ENCODE measurements around the gene KRT7. TPM values are rescaled to one million over a fixed set of nuclear protein-coding genes. Genes with fewer than 3 reads are reported as not detected.
A peak's percentile ranks its signal among the peaks of the same experiment; 100 is the strongest.

KRT7 gene
- total RNA-seq, 1 experiment from 2014 or later: 1.5 TPM

DNA sequence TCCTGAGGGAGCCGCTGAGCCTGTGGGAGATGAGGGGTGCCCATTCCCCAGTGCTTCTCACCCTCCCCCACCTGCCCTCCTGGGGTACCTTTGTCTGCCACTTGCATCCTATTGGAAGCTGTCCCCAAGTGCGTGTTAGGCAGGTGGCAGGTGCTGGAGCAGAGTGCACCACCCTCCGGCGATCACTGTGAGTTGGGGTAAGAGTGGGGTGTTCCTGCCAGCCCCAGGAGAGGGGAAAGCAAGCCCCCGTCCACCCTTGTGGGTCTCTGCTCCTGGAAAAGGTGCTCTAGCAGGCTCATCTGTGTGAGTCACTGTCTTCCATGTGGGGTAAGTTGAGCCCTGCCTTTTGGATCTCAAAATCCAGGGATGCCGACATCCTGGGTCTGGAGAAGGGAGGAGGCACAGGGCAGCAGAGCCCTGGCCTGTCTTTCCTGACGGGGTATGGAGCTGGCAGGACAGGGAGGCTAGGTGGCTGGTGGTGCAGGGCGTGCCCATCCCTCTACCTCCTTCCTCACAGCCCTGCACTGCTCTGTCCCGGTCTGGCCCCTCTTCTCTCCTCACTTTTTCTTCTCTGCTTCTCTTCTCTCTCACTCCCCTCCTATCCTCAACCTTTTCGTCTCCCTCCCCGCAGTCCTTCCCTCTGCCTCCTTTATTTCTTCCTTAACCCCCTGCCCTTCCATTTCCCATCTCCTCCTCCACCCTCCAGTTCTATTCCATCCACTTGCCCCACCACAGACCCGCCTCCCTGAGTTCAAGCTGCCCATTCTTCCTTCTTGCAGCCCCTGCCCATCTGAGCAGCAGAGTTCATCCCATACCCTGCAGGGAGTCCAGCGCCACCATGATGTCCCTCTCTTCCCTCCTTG lies 20.1 kb upstream of the KRT7 start:
- peaks cover 56% of the 10 kb centered on the region for H3K4me1 ChIP-seq
- H3K4me3 ChIP-seq: no peak overlapping the region
- no peaks in the 10 kb centered on the region for H3K27me3 ChIP-seq
- H3K27ac ChIP-seq: no peak overlapping the region
- no peaks in the 10 kb centered on the region for H3K9me3 ChIP-seq (replicated peaks)
- H3K36me3 ChIP-seq: no peaks in the 10 kb centered on the region
- DNase-seq: peak in 1 of 2 experiments; percentile 1

DNA sequence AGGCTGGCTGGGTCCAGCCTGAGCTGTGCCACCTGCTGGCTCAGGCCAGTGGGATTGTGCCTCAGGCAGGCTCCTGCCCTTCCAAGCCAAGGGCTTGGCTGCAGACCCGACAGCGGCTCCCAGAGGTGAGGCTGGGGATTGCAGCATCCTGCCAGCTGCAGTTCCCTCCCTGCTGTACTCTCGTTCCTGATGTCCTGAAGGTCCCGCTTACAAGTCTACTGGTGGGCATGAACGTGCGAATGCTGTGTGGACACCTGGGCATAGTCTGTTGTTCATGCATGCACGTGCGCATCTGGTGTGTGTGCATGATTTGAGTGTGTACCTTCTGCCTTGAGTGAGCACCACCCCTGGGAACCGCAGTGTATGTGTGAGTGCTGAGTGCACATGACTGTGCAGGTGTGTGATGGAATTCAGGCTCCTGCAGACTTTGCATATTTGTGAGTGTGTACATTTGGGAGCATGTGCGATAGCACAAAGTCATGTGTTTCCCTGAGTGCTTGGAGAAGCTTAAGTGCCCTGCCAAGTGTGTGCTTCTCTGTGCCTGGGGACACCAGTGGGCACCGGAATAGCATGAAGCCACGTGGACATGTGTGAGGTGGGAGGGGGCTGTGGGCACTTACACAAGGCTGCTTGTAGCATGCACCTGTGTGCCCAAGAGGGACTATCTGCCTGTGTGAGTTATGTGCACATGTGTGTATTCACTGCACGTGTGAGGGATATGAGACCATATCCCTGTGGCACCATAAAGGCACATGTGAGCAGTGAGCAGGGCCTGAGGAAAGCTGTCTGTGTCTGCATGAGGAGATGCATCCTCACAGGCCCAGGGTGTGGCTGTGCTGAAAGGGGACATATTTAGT lies 19.3 kb upstream of the KRT7 start:
- H3K4me1 ChIP-seq: peaks cover 49% of the 10 kb centered on the region
- H3K36me3 ChIP-seq: no peaks in the 10 kb centered on the region
- H3K27me3 ChIP-seq: no peaks in the 10 kb centered on the region
- H3K27ac ChIP-seq: no peak overlapping the region
- no peaks in the 10 kb centered on the region for H3K9me3 ChIP-seq (replicated peaks)
- DNase-seq: peak; percentile 74 to 82
- H3K4me3 ChIP-seq: no peak overlapping the region

DNA sequence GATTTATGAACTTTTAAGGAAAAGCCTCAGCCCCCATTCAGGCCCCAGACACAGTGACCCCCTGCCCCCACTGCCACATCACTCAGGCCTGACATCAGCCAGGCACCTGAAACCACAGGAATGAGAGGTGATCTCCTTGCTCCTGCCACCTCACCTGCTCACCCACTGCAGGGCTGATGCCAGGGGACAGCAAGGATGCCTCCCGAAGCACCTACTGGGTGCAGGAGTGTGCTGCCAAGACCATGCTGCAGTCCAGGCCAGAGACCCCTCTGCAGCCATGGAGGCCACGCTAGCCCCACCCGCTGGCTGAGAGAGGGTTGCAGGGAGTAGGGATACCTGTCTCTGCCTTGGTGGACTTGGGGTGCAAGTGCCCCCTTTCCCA lies 18.6 kb upstream of the KRT7 start:
- Histone ChIP-seq H3K4me1 (peaks cover 49% of the 10 kb centered on the region), H3K27me3 (no peaks in the 10 kb centered on the region), H3K4me3 (no peak overlapping the region), H3K27ac (no peak overlapping the region), H3K9me3 (replicated peaks) (no peaks in the 10 kb centered on the region), H3K36me3 (no peaks in the 10 kb centered on the region)
- peak in 1 of 2 experiments; percentile 1 for DNase-seq

DNA sequence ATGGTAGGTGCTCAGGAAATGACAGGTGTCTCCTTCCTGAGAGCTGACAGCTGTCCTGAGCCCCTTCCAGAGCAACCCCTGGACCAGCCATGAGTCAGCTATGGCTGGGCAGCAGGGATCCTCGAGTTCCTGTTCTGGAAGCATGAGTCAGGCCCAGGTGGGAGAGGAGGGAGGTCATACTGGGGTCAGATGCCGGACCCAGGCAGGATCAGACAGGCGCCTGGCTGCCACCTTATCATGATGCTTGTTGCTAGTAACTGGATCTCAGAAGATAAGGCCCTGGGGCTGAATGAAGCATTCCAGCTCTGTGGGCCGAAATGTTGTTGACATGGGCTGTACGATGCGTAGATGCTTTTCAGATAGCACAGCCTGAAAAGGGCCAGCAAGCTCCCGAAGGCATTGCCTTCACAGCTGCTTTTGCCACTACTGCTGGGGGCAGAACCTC lies 17.4 kb upstream of the KRT7 start:
- no peak overlapping the region for H3K4me3 ChIP-seq
- H3K9me3 ChIP-seq (replicated peaks): no peaks in the 10 kb centered on the region
- H3K36me3 ChIP-seq: no peaks in the 10 kb centered on the region
- peak overlapping the region; percentile 41; the same call in 1 of the 2 replicates for H3K27ac ChIP-seq
- DNase-seq: peak; percentile 73 to 84
- no peaks in the 10 kb centered on the region for H3K27me3 ChIP-seq
- peaks cover 45% of the 10 kb centered on the region for H3K4me1 ChIP-seq

DNA sequence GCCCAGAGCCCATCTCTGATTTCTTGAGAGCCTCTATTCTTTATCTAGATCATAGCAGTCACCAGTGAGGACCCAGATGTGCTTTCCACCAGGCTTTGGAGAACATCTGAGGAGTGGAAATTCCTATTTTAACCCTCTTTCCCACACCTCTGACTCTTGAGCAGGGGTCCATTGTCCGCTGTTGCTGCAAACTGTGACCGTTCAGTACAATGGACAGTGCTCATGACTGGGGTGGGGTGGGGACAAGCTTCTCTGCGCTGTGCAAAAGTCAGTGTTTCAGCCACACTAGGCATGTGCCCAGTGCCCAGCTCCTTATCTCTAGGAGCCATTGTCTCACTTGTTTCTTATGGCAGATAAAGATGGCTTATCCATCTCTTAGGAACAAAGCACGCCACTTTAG lies 16.9 kb upstream of the KRT7 start:
- peaks cover 41% of the 10 kb centered on the region for H3K4me1 ChIP-seq
- H3K4me3 ChIP-seq: no peak overlapping the region
- no peaks in the 10 kb centered on the region for H3K27me3 ChIP-seq
- peak; percentile 37 to 50 for DNase-seq
- H3K9me3 ChIP-seq (replicated peaks): no peaks in the 10 kb centered on the region
- H3K27ac ChIP-seq: peak overlapping the region; percentile 28; the same call in 1 of the 2 replicates
- H3K36me3 ChIP-seq: no peaks in the 10 kb centered on the region

DNA sequence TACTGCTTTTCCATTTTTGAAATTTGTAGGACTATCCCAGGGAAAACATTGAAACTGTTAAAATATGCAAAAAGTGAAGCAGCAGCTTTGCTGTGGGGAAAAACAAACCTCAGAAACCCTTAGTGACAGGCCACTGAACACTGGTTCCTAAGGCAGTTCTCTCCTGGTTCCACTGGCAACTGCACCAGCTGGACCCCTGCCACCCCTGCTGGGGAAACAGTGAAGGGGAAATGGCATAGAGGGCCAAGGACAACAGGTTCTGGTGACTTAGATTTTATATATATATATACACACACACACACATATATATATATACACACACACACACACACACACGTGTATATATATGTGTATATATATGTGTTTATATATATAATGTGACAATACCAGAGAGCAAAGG lies 16.2 kb upstream of the KRT7 start:
- H3K27ac ChIP-seq: no peak overlapping the region
- no peaks in the 10 kb centered on the region for H3K27me3 ChIP-seq
- H3K4me3 ChIP-seq: no peak overlapping the region
- peaks cover 45% of the 10 kb centered on the region for H3K4me1 ChIP-seq
- peak in 1 of 2 experiments; percentile 1 for DNase-seq
- H3K36me3 ChIP-seq: no peaks in the 10 kb centered on the region
- no peaks in the 10 kb centered on the region for H3K9me3 ChIP-seq (replicated peaks)

DNA sequence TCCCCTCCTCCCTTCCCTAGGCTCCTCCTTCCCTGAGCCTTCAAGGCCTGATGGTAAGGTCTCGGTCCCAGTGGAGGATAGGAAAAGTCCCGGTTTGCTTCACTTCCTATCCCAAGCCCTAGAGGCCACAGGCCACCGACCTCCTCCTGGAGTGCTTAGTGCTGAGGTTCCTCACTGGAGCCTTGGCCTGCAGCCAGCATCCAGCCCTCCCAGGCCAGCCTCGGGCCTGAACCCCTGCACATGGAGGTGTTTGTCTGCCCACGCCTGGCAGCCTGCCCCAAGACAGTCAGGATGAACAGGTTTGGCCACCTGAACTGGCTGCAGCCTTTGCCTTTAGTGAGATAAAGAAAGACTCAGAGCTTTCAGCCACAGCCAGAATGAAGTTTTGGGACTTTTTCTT lies 15.8 kb upstream of the KRT7 start:
- DNase-seq: peak; percentile 38 to 45
- H3K27ac ChIP-seq: no peak overlapping the region
- no peaks in the 10 kb centered on the region for H3K36me3 ChIP-seq
- peaks cover 46% of the 10 kb centered on the region for H3K4me1 ChIP-seq
- H3K4me3 ChIP-seq: no peak overlapping the region
- H3K9me3 ChIP-seq (replicated peaks): no peaks in the 10 kb centered on the region
- no peaks in the 10 kb centered on the region for H3K27me3 ChIP-seq

DNA sequence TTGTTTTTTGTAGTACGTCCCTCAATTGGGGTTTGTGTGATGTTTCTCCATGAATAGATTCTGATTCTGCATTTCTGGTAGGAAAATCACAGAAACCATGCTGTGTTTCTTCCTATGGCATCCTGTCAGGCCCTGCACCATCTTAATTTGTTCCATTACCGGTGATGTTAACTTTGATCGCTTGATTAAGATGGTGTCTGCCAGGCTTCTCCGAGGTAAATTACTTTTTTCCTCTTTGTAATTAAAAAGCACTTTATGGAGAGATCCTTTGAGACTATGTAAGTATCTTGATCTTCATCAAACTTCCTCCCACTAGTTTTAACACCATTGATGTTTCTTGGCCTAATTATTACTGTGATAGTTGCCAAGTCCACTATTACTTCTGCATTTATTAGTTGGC lies 15.0 kb upstream of the KRT7 start:
- DNase-seq: no peak
- Histone ChIP-seq H3K9me3 (replicated peaks) (no peaks in the 10 kb centered on the region), H3K27ac (no peak overlapping the region), H3K4me1 (peaks cover 46% of the 10 kb centered on the region), H3K27me3 (no peaks in the 10 kb centered on the region), H3K4me3 (no peak overlapping the region), H3K36me3 (no peaks in the 10 kb centered on the region)

DNA sequence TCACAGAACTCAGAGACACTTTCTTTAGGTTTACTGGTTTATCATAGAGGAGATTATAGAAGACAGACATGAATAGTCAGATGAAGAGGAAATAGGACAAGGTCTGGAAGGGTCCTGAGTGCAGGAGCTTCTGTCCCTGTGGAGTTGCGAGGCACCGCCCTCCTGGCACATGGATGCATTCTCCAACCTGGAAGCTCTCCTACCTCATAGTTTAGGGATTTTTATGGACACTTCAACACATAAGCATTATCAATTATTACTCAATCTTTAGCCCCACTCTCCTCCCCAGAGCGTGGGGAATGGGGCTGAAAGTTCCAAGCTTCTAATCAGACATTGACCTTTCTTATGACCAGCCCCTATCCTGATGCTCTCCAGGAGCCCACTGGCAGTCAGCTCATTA lies 12.6 kb upstream of the KRT7 start:
- Histone ChIP-seq H3K27ac (no peak overlapping the region), H3K4me1 (peaks cover 31% of the 10 kb centered on the region), H3K27me3 (no peaks in the 10 kb centered on the region), H3K36me3 (0 out of 2 replicates have a peak, but pooled peaks cover 2% of the 10 kb centered on the region), H3K9me3 (replicated peaks) (no peaks in the 10 kb centered on the region), H3K4me3 (no peak overlapping the region)
- no peak for DNase-seq

DNA sequence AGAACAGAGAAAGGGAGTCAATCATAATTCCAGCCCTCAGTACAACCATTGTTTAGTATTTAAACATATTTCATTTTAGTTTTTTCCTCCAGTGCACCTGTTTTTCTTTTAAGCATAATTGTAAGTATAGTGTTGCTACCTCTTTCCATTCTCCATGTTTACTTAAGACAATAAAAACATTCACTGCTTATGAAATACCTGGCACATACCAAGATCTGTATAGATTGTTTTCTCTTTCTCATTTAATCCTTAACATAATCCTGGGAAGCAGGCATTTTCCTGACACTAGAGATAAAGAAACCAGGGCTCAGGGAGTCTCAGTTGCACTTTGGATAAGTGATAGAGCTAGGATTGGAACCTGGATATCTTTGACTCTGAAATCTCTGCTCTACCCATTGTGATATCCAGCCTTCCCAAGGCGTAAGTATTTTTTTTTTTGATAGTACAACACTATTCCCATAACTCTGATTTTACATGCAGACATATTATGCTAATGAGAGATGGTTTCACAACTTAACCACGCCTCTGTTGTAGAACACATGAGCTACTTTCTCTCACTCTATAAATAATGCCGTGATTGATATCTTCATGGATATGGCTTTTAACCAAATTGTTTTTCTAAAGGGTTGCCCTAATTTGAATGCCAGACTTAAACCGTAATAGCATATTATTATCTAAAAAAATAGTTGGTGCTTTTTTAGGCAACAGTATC lies 11.8 kb upstream of the KRT7 start:
- H3K4me1 ChIP-seq: peaks cover 24% of the 10 kb centered on the region
- H3K27me3 ChIP-seq: no peaks in the 10 kb centered on the region
- H3K36me3 ChIP-seq: 0 out of 2 replicates have a peak, but pooled peaks cover 2% of the 10 kb centered on the region
- no peak overlapping the region for H3K4me3 ChIP-seq
- no peaks in the 10 kb centered on the region for H3K9me3 ChIP-seq (replicated peaks)
- DNase-seq: no peak
- H3K27ac ChIP-seq: no peak overlapping the region

DNA sequence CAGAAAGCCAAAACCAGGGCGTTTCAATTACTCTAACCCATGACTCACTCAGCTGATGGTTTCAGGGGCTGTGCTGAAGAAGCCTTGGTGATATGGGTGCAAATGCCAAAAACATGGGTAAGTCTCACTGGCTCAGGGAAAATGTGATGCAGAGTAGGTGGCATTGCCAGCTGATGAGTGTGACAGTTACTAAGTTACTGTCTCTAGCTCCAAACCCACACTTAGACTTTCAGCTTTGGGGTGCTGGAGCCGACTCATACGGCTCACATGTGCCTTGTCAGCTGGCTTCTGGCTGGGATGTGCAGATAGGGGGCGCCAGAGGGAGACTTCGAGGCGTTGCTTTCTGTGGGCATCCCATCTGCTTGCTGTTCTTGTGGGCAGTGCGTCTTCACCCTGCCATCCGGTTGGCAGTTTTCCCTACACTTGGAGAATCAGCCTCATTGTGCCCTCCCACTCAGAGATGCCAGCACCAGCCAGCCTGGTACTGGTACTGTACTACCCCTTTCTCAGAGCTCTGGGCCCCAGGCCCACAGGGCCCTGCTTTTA lies 11.1 kb upstream of the KRT7 start:
- Histone ChIP-seq H3K36me3 (peaks cover 2% of the 10 kb centered on the region; the same call in 1 of the 2 replicates), H3K4me3 (no peak overlapping the region), H3K27me3 (no peaks in the 10 kb centered on the region), H3K27ac (no peak overlapping the region), H3K9me3 (replicated peaks) (no peaks in the 10 kb centered on the region), H3K4me1 (peaks cover 16% of the 10 kb centered on the region)
- peak; percentile 61 to 71 for DNase-seq

DNA sequence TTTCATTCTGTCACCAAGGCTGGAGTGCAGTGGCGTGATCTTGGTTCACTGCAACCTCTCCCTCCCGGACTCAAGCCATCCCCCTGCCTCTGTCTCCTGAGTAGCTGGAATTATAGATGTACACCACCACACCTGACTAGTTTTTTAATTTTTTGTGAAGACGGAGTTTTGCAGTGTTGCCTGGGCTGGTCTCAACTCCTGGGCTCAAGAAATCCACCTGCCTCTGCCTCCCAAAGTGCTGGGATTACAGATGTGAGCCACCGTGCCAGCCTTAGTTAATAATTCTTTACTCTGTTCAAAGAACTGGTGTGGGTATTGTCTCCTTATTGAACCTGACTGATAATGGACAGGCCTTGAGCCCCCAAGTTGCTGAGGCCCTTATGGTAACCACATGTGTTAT lies 10.4 kb upstream of the KRT7 start:
- DNase-seq: no peak
- Histone ChIP-seq H3K27ac (no peak overlapping the region), H3K4me3 (no peak overlapping the region), H3K4me1 (peaks cover 9% of the 10 kb centered on the region), H3K9me3 (replicated peaks) (no peaks in the 10 kb centered on the region), H3K36me3 (peaks cover 2% of the 10 kb centered on the region; the same call in 1 of the 2 replicates), H3K27me3 (no peaks in the 10 kb centered on the region)

DNA sequence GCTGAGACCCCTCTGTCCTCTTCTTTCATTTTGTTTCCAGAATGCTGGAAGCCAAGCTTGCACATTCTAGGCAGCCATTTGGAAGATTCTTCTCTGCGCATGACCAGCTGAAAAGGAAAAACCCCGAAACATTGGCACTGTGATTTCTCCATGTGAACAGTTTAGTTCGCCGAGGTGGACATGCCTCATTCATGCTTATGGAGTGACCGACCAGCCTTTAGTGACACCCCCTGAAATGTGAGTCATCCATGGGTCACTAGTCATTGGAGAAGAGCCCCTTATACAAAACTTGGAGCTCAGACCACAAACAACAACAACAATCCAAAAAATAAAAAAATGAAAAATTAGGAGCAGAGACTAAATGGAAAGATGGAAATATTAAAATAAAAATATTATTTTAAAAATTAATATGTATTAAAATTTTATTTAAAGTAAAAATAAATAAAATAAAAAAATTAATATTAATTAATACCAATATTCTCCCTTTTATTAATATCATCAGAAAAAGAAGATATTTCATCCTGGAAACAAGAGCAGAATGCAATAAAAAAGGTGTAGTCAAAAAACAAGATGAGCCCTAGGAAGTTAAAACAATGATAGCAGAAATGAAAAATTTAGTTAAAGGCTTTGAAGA lies 9.5 kb upstream of the KRT7 start:
- H3K36me3 ChIP-seq: peaks cover 2% of the 10 kb centered on the region; the same call in 1 of the 2 replicates
- H3K4me1 ChIP-seq: 0 out of 2 replicates have a peak, but pooled peaks cover 6% of the 10 kb centered on the region
- H3K9me3 ChIP-seq (replicated peaks): no peaks in the 10 kb centered on the region
- H3K4me3 ChIP-seq: no peak overlapping the region
- H3K27ac ChIP-seq: no peak overlapping the region
- H3K27me3 ChIP-seq: no peaks in the 10 kb centered on the region
- no peak for DNase-seq

DNA sequence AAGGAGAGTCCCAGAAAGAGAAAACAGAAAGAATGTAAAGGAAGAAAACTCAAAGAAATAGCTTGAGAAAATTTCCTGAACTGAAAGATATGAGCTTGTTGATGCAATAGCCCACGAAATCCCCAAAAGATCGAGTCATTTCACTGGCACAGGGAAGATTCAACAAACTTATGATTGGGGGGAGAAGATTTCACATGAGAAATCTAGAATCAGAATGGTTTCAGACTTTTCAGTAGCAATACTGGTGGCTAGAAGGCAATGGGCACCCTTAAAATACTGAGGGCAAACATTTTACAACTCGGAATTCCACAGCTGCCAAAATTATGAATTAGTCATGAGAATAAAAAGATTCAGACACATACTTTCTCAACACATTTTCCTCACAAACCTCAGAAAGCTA lies 8.9 kb upstream of the KRT7 start:
- Histone ChIP-seq H3K36me3 (peaks cover 2% of the 10 kb centered on the region; the same call in 1 of the 2 replicates), H3K4me3 (no peak overlapping the region), H3K27ac (no peak overlapping the region), H3K27me3 (no peaks in the 10 kb centered on the region), H3K4me1 (0 out of 2 replicates have a peak, but pooled peaks cover 6% of the 10 kb centered on the region), H3K9me3 (replicated peaks) (no peaks in the 10 kb centered on the region)
- no peak for DNase-seq
